Liver (tissue), 9 donors: ENCODE data around the gene KIAA0513. TPM values are rescaled to one million over a fixed set of nuclear protein-coding genes. Genes with fewer than 3 reads are reported as not detected.

Experiments
- DNase-seq: peaks from one replicate; pipeline ENCODE4 v3.0.0-alpha.2; 2017; ENCODE audit warnings: low spot score
- H3K27ac ChIP-seq, 2 donors: one replicate each; pipeline ENCODE4 v1.7.0; 2013; ENCODE audit warnings: inconsistent platforms in 2 of 2, low read length in 2 of 2, control low read depth in 1 of 2, low read depth in 1 of 2, mild to moderate bottlenecking in 1 of 2
- H3K27me3 ChIP-seq, 4 donors: one replicate each; pipeline versions ENCODE4 v1.6.1 to v1.7.0; 2013; ENCODE audit warnings: low read length in 3 of 4, inconsistent platforms in 1 of 4, mild to moderate bottlenecking in 1 of 4, moderate library complexity in 1 of 4; ENCODE audit not compliant: control insufficient read depth in 4 of 4, insufficient read depth in 4 of 4
- H3K36me3 ChIP-seq, 4 donors: one replicate each; pipeline versions ENCODE4 v1.6.1 to v1.7.0; 2013; ENCODE audit warnings: low read length in 3 of 4, mild to moderate bottlenecking in 3 of 4, low read depth in 1 of 4, moderate library complexity in 1 of 4; ENCODE audit not compliant: control insufficient read depth in 4 of 4, insufficient read depth in 3 of 4
- H3K4me1 ChIP-seq, 4 donors: one replicate each; pipeline versions ENCODE4 v1.6.1 to v1.7.0; 2013; ENCODE audit warnings: low read length in 3 of 4, mild to moderate bottlenecking in 3 of 4, moderate library complexity in 1 of 4; ENCODE audit not compliant: control insufficient read depth in 4 of 4, insufficient read depth in 4 of 4
- H3K4me3 ChIP-seq, 3 donors: one replicate each; pipeline versions ENCODE4 v1.6.1 to v1.7.0; 2013; ENCODE audit warnings: low read length in 3 of 3, control low read depth in 1 of 3, low read depth in 1 of 3, mild to moderate bottlenecking in 1 of 3
- H3K9ac ChIP-seq, 2 donors: one replicate each; pipeline ENCODE4 v1.7.0; 2013; ENCODE audit warnings: low read length in 2 of 2, mild to moderate bottlenecking in 2 of 2, moderate library complexity in 2 of 2, control low read depth in 1 of 2, low read depth in 1 of 2
- H3K9me3 ChIP-seq, 4 donors: one replicate each; pipeline versions ENCODE4 v1.6.1 to v1.7.0; 2013; ENCODE audit warnings: low read length in 3 of 4; ENCODE audit not compliant: control insufficient read depth in 4 of 4
- FOXA2 ChIP-seq: IDR thresholded peaks from 2 replicates; pipeline ENCODE4 v1.6.1; 2016; ENCODE audit warnings: antibody characterized with exemption
- GABPA ChIP-seq, 2 donors: IDR thresholded peaks in 1 of 2; conservative IDR thresholded peaks in 1 of 2; 2 replicates each; pipeline ENCODE4 v1.6.1; 2016; ENCODE audit warnings: antibody characterized with exemption in 2 of 2, mild to moderate bottlenecking in 1 of 2, moderate library complexity in 1 of 2
- HNF4A ChIP-seq, 2 donors: conservative IDR thresholded peaks; 2 replicates each; pipeline ENCODE4 v1.6.1; 2016; ENCODE audit warnings: antibody characterized with exemption in 2 of 2, mild to moderate bottlenecking in 2 of 2
- HNF4G ChIP-seq: IDR thresholded peaks from 2 replicates; pipeline ENCODE4 v1.6.1; 2016; ENCODE audit warnings: antibody characterized with exemption
- NR2F2 ChIP-seq: IDR thresholded peaks from 2 replicates; pipeline ENCODE4 v1.6.1; 2016; ENCODE audit warnings: antibody characterized with exemption
- RAD21 ChIP-seq, 2 donors: IDR thresholded peaks; 2 replicates each; pipeline ENCODE4 v1.6.1; 2016; ENCODE audit warnings: antibody characterized with exemption in 2 of 2, mild to moderate bottlenecking in 2 of 2
- SP1 ChIP-seq: IDR thresholded peaks from 2 replicates; pipeline ENCODE4 v1.6.1; 2018; ENCODE audit warnings: antibody characterized with exemption, mild to moderate bottlenecking
- TAF1 ChIP-seq: conservative IDR thresholded peaks from 2 replicates; pipeline ENCODE4 v1.6.1; 2016; ENCODE audit warnings: antibody characterized with exemption, mild to moderate bottlenecking
- YY1 ChIP-seq: IDR thresholded peaks from 2 replicates; pipeline ENCODE4 v1.6.1; 2016; ENCODE audit warnings: antibody characterized with exemption, mild to moderate bottlenecking
- WGBS: extraction: QIAGEN DNeasy Blood & Tissue Kit; methylation state at CpG from one replicate; pipeline ENCODE4 v1.1.7; 2013; 5-methylcytosine and 5-hydroxymethylcytosine counted together
- polyA plus RNA-seq, 2 donors: library from polyadenylated mRNA; stranded (reverse) in 1 of 2; unstranded in 1 of 2; fragments of 200-250 nt in 1 of 2; fragments of >200 nt in 1 of 2; fragmentation: Nextera tagmentation in 1 of 2; extraction: Ambion mirVana in 1 of 2; gene quantifications; one replicate each; pipeline versions ENCODE4 v1.2.1 to v1.2.3, GENCODE V29; 2013 to 2015
- total RNA-seq, 2 donors: library from RNA; depleted of rRNA; stranded (reverse); fragments of >200 nt; gene quantifications; one replicate each; pipeline ENCODE4 v1.2.3, GENCODE V29; 2014
- TF ChIP-seq, protein P1 (sequence below): IDR thresholded peaks from 2 replicates; pipeline ENCODE4 v1.6.1; 2016; ENCODE audit warnings: antibody characterized with exemption
- TF ChIP-seq, protein P2 (sequence below): IDR thresholded peaks from 2 replicates; pipeline ENCODE4 v1.6.1; 2016; ENCODE audit warnings: antibody characterized with exemption
- TF ChIP-seq, protein P3 (sequence below): IDR thresholded peaks from 2 replicates; pipeline ENCODE4 v1.6.1; 2016; ENCODE audit warnings: antibody characterized with exemption, mild to moderate bottlenecking
- TF ChIP-seq, protein P4 (sequence below): fragments of 150-350 bp; IDR thresholded peaks from 2 replicates; pipeline ENCODE4 v1.5.1; 2017; ENCODE audit warnings: improper control_type of control experiment, low read depth, low read length; ENCODE audit not compliant: missing input control
- TF ChIP-seq, protein P5 (sequence below): IDR thresholded peaks from 2 replicates; pipeline ENCODE4 v1.6.1; 2016; ENCODE audit warnings: antibody characterized with exemption
- donor health status: healthy.
- donor health status: healthy.
- donor health status: healthy.
- donor health status: healthy.
- donor health status: healthy.

The KIAA0513 gene
- total and polyA plus RNA-seq, 4 donors, result 1.5 to 5.9 (median 2.9) TPM

DNA sequence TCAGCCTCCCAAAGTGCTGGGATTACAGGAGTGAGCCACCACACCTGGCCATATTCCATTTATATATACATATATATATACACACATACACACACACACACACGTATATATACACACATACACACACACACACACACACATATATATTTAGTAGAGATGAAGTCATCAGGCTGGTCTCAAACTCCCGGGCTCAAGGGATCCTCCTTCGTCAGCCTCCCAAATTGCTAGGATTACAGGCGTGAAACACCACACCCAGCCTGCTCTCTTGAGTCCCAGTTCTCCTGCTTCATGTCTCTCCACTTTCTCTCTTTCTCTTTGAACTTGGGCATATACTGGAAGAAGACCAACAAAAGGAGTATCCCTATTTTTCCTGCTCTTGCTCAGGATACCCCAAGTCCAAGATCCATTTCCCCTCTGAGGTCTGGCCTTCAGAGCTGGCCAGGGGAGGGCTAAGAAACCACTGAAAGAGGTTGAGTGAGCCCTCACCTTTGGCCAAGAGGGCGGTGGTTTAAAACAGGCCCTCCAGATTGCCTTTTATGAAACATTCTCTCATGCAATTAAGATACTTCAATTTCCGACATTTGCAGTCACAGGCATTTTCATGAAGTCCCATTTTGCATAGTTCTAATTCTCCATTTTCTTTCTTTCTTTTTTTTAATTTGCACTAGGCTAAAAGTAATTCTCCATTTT is 46.8 kb downstream of the KIAA0513 start (continued):
- TF ChIP-seq, protein P1, sequence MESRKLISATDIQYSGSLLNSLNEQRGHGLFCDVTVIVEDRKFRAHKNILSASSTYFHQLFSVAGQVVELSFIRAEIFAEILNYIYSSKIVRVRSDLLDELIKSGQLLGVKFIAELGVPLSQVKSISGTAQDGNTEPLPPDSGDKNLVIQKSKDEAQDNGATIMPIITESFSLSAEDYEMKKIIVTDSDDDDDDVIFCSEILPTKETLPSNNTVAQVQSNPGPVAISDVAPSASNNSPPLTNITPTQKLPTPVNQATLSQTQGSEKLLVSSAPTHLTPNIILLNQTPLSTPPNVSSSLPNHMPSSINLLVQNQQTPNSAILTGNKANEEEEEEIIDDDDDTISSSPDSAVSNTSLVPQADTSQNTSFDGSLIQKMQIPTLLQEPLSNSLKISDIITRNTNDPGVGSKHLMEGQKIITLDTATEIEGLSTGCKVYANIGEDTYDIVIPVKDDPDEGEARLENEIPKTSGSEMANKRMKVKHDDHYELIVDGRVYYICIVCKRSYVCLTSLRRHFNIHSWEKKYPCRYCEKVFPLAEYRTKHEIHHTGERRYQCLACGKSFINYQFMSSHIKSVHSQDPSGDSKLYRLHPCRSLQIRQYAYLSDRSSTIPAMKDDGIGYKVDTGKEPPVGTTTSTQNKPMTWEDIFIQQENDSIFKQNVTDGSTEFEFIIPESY, result no peak
- no peak for TF ChIP-seq HNF4A (conservative IDR thresholded peaks at IDR 0.05)
- TF ChIP-seq NR2F2, result no peak
- TF ChIP-seq, protein P2, sequence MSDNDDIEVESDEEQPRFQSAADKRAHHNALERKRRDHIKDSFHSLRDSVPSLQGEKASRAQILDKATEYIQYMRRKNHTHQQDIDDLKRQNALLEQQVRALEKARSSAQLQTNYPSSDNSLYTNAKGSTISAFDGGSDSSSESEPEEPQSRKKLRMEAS, result no peak

DNA sequence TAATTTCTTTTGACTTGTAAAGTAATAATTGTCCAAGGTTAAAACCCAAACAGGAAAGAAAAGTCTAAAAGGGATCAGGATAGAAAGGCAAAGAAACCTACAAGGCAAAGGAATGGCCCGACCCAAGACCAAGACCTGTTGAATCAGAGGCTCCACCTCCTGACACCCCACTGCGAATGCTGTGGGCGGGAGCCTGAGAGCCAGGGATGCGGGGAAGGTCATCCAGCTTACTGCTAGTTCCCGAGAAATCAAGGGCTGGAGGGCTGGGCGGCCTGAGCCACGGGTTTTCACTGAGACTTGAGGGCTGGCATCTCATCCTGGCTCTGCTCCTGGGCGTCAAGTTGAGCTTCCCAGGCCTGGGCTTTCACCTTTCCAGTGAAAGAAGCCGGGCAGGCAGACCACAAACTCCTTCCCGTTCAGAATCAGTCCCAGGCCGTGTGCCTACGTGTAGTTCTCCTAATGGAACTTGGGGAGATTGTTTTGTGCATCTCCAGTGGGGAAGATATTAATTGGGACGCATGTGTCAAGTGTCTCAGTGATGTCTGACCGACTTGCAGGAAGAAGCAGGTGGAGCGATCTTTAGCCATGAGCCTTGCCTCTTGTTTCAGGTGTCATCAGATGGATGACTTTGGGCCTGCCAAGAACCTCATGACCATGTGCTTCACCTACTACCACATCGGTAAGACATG is 47.8 kb downstream of the KIAA0513 start:
- Histone ChIP-seq H3K9ac (no peak overlapping the region), H3K27ac (no peak overlapping the region), H3K4me1 (no peaks in the 10 kb centered on the region), H3K27me3 (no peaks in the 10 kb centered on the region), H3K9me3 (no peaks in the 10 kb centered on the region), H3K36me3 (peaks cover 3 to 11% (median 8%) of the 10 kb centered on the region in 4 donors), H3K4me3 (no peak overlapping the region)
- 96% methylated on average over 16 of the region's 16 CpGs for WGBS
- no peak for DNase-seq
- TF ChIP-seq, protein P2, result no peak
- TF ChIP-seq SP1 (no peak), TAF1 (no peak)

DNA sequence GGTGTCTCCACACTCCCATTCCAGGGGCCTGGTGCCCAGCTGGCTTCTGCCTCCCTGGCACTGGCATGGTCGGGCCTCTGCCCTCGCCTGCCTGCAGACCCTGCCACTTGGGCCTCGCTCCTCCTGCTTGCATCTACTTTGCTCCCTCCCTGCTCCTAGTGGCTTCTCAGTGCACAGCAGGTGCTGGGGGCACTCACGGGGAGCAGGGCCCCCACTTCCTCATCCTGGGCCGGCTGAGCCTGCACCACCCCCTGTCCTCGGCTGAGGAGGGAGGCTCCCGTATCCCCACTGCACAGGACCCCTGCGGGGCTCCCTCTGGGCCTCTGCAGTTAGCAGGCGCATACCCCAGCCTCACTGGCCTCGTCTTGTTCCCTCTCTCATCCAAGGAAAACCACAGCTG is 49.4 kb downstream of the KIAA0513 start:
- Histone ChIP-seq H3K4me3 (no peak overlapping the region), H3K4me1 (no peaks in the 10 kb centered on the region), H3K27ac (no peak overlapping the region), H3K27me3 (no peaks in the 10 kb centered on the region), H3K9ac (no peak overlapping the region), H3K36me3 (peaks cover 3 to 14% (median 9%) of the 10 kb centered on the region in 4 donors), H3K9me3 (no peaks in the 10 kb centered on the region)
- TF ChIP-seq NR2F2 (no peak), SP1 (no peak), RAD21 (IDR thresholded peaks at IDR 0.05) (no peak), GABPA (IDR thresholded peaks at IDR 0.05 in 1 of 2, conservative IDR thresholded peaks at IDR 0.05 in 1 of 2) (no peak), FOXA2 (no peak), HNF4G (no peak), YY1 (no peak)
- TF ChIP-seq, protein P3, sequence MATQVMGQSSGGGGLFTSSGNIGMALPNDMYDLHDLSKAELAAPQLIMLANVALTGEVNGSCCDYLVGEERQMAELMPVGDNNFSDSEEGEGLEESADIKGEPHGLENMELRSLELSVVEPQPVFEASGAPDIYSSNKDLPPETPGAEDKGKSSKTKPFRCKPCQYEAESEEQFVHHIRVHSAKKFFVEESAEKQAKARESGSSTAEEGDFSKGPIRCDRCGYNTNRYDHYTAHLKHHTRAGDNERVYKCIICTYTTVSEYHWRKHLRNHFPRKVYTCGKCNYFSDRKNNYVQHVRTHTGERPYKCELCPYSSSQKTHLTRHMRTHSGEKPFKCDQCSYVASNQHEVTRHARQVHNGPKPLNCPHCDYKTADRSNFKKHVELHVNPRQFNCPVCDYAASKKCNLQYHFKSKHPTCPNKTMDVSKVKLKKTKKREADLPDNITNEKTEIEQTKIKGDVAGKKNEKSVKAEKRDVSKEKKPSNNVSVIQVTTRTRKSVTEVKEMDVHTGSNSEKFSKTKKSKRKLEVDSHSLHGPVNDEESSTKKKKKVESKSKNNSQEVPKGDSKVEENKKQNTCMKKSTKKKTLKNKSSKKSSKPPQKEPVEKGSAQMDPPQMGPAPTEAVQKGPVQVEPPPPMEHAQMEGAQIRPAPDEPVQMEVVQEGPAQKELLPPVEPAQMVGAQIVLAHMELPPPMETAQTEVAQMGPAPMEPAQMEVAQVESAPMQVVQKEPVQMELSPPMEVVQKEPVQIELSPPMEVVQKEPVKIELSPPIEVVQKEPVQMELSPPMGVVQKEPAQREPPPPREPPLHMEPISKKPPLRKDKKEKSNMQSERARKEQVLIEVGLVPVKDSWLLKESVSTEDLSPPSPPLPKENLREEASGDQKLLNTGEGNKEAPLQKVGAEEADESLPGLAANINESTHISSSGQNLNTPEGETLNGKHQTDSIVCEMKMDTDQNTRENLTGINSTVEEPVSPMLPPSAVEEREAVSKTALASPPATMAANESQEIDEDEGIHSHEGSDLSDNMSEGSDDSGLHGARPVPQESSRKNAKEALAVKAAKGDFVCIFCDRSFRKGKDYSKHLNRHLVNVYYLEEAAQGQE, result no peak
- TF ChIP-seq, protein P2, result no peak
- TF ChIP-seq, protein P4, sequence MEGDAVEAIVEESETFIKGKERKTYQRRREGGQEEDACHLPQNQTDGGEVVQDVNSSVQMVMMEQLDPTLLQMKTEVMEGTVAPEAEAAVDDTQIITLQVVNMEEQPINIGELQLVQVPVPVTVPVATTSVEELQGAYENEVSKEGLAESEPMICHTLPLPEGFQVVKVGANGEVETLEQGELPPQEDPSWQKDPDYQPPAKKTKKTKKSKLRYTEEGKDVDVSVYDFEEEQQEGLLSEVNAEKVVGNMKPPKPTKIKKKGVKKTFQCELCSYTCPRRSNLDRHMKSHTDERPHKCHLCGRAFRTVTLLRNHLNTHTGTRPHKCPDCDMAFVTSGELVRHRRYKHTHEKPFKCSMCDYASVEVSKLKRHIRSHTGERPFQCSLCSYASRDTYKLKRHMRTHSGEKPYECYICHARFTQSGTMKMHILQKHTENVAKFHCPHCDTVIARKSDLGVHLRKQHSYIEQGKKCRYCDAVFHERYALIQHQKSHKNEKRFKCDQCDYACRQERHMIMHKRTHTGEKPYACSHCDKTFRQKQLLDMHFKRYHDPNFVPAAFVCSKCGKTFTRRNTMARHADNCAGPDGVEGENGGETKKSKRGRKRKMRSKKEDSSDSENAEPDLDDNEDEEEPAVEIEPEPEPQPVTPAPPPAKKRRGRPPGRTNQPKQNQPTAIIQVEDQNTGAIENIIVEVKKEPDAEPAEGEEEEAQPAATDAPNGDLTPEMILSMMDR, result no peak
- TF ChIP-seq, protein P5, sequence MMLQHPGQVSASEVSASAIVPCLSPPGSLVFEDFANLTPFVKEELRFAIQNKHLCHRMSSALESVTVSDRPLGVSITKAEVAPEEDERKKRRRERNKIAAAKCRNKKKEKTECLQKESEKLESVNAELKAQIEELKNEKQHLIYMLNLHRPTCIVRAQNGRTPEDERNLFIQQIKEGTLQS, result no peak
- 87% methylated on average over 10 of the region's 10 CpGs for WGBS
- DNase-seq, result no peak
